Mononuclear cell (primary cell): ENCODE measurements around the gene GHRH. TPM values are rescaled to one million over a fixed set of nuclear protein-coding genes. Genes with fewer than 3 reads are reported as not detected.
A peak's percentile ranks its signal among the peaks of the same experiment; 100 is the strongest.

Experiments used
- H3K27me3 ChIP-seq: 2 replicates; pipeline ENCODE4 v1.6.0; 2011; ENCODE audit warnings: low read length, control low read depth; ENCODE audit not compliant: insufficient read depth
- H3K4me1 ChIP-seq: 2 replicates; pipeline ENCODE4 v1.5.1; 2011; ENCODE audit warnings: mild to moderate bottlenecking, low read length, control low read depth; ENCODE audit not compliant: insufficient read depth
- H3K4me3 ChIP-seq: 2 replicates; pipeline ENCODE4 v1.5.1; 2011; ENCODE audit warnings: mild to moderate bottlenecking, low read length, moderate library complexity
- H3K9me3 ChIP-seq: 2 replicates; pipeline ENCODE4 v1.5.1; 2011; ENCODE audit warnings: low read depth, mild to moderate bottlenecking, control low read depth, low read length
- total RNA-seq: library from RNA; depleted of rRNA; stranded (reverse); fragments of >200 nt; gene quantifications from one replicate; pipeline ENCODE4 v1.2.3, GENCODE V29; 2012

Gene GHRH
- total RNA-seq, 1 donor, result not detected

GRCh38 chr20:37296371-37296770, 34.8 kb upstream of the GHRH start:
- Histone ChIP-seq H3K9me3 (no peaks in the 10 kb centered on the region), H3K27me3 (no peaks in the 10 kb centered on the region), H3K4me1 (peaks cover 47% of the 10 kb centered on the region), H3K4me3 (no peak overlapping the region)

DNA sequence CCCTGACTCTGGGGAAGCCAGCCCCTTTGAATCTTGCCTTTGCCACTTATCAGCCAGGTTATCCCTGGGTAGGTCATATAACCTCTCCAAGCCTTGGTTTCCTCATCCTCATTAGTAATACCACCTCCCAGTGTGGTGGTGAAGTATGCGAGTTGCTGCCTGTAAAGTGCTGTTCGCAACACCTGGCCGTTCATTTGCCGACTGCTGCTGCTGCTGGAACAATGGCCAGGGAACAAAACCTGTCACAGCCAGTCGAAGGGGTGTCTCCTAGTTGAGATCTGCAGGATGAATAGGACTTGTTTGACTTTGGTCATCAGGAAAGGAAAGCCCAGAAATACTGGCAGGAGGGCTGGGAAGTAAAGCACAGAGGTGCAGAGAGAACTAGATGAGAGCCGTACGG, 34.0 kb upstream of the GHRH start:
- Histone ChIP-seq H3K4me3 (no peak overlapping the region), H3K9me3 (no peaks in the 10 kb centered on the region), H3K4me1 (peaks cover 52% of the 10 kb centered on the region), H3K27me3 (no peaks in the 10 kb centered on the region)

- peaks cover 58% of the 10 kb centered on the region for H3K4me1 ChIP-seq
- H3K4me3 ChIP-seq, result no peak overlapping the region
- no peaks in the 10 kb centered on the region for H3K9me3 ChIP-seq
- H3K27me3 ChIP-seq, result no peaks in the 10 kb centered on the region
Measured at GRCh38 chr20:37295001-37295400, 33.4 kb upstream of the GHRH start.

- peaks cover 60% of the 10 kb centered on the region for H3K4me1 ChIP-seq
- no peaks in the 10 kb centered on the region for H3K9me3 ChIP-seq
- H3K27me3 ChIP-seq, result no peaks in the 10 kb centered on the region
- H3K4me3 ChIP-seq, result no peak overlapping the region
Measured at GRCh38 chr20:37294262-37294981, 32.8 kb upstream of the GHRH start.

DNA sequence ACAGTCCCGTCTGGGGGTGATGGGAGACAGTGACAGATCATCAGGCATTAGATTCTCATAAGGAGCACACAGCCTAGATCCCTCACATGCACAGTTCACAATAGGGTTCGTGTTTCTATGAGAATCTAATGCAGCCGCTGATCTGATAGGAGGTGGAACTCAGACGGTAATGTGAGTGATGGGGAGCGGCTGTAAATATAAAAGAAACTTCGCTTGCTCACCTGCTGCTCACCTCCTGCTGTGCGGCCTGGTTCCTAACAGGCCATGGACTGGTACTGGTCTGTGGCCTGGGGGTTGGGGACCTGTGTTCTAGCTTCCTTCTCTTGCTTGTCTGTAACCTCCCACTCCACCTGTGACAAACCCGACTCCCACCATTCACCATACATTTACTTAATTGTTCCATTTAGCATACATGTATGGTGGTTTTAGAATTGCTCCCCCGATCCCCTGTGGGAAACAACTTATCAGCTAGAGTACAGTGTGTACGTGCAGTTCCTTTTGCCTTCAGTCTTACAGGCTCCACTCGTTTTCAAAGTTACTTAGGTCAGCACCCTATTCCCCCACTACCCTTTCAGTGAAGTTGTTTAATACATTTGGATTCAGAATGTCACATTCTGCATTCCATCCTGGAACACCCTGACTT, 31.8 kb upstream of the GHRH start:
- Histone ChIP-seq H3K9me3 (no peaks in the 10 kb centered on the region), H3K4me3 (no peak overlapping the region), H3K4me1 (peaks cover 65% of the 10 kb centered on the region), H3K27me3 (no peaks in the 10 kb centered on the region)

- Histone ChIP-seq H3K4me1 (peaks cover 65% of the 10 kb centered on the region), H3K9me3 (no peaks in the 10 kb centered on the region), H3K4me3 (no peak overlapping the region), H3K27me3 (no peaks in the 10 kb centered on the region)
Measured at GRCh38 chr20:37291724-37292126, 30.1 kb upstream of the GHRH start.

DNA sequence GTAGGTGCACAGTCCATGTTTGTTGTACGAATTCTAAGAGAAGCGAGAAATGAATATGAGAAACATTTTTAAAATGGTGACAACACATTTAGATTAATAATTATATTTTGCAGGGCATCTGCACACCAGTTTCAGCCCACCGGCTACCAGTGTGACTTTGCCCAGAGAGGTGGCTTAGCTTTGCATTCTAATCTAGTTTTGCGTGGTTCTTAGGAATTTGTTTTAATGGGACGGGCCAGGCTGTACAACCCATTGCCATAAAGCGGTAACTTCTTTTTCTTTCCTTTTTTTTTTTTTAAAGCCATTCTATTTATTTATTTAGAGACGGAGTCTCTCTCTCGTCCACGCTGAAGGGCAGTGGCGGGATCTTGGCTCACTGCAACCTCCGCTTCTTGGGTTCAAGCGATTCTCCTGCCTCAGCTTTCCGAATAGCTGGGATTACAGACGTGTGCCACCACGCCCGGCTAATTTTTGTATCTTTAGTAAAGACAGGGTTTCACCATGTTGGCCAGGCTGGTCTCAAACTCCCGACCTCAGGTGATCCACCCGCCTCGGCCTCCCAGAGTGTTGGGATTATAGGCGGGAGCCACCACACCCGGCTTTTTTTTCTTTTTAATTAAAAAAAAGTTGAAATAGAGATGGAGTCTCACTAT, 28.7 kb upstream of the GHRH start:
- H3K4me1 ChIP-seq, result peaks cover 52% of the 10 kb centered on the region
- no peaks in the 10 kb centered on the region for H3K9me3 ChIP-seq
- H3K4me3 ChIP-seq, result peak overlapping the region; percentile 89
- H3K27me3 ChIP-seq, result no peaks in the 10 kb centered on the region

- Histone ChIP-seq H3K4me1 (peaks cover 30% of the 10 kb centered on the region), H3K27me3 (no peaks in the 10 kb centered on the region), H3K4me3 (no peak overlapping the region), H3K9me3 (no peaks in the 10 kb centered on the region)
Measured at GRCh38 chr20:37288091-37288490, 26.5 kb upstream of the GHRH start.

- H3K4me3 ChIP-seq, result no peak overlapping the region
- H3K9me3 ChIP-seq, result no peaks in the 10 kb centered on the region
- peaks cover 21% of the 10 kb centered on the region for H3K4me1 ChIP-seq
- no peaks in the 10 kb centered on the region for H3K27me3 ChIP-seq
Measured at GRCh38 chr20:37285664-37286374, 24.2 kb upstream of the GHRH start.

- peaks cover 11% of the 10 kb centered on the region for H3K4me1 ChIP-seq
- no peak overlapping the region for H3K4me3 ChIP-seq
- H3K27me3 ChIP-seq, result no peaks in the 10 kb centered on the region
- no peaks in the 10 kb centered on the region for H3K9me3 ChIP-seq
Measured at GRCh38 chr20:37284691-37285161, 23.1 kb upstream of the GHRH start.

DNA sequence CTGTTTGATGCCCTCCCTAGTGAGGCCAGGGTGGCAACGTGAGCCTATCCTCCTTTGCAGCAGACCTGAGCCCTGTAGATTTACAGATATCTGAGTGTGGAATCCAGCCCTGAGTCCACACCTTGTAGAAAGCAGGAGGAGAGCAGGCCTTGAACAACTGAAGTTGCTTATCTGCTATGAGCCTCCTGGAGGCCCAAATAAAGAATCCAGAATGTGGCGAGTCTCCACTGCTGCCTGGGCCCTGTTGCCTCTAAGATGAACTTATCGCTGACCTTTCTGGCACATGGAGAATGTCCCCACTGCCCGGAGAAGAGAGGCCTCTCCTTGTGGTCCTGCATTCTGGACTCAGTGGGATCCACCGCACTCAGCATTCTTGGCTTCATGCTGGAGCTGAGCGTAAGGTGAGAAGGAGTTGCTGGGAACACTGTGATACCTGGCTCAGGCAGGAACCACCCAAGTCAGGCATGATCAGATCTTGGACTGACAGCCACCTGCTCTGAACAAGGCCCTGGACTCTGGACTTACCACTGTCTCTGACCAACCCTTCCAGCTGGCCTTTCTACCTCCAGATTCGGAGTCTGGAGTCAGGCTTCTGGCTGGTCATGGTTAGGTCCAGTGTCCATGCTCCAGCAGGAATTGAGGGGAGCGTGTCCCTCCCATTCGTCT, 22.0 kb upstream of the GHRH start:
- H3K27me3 ChIP-seq, result no peaks in the 10 kb centered on the region
- peaks cover 9% of the 10 kb centered on the region for H3K4me1 ChIP-seq
- no peak overlapping the region for H3K4me3 ChIP-seq
- H3K9me3 ChIP-seq, result no peaks in the 10 kb centered on the region

DNA sequence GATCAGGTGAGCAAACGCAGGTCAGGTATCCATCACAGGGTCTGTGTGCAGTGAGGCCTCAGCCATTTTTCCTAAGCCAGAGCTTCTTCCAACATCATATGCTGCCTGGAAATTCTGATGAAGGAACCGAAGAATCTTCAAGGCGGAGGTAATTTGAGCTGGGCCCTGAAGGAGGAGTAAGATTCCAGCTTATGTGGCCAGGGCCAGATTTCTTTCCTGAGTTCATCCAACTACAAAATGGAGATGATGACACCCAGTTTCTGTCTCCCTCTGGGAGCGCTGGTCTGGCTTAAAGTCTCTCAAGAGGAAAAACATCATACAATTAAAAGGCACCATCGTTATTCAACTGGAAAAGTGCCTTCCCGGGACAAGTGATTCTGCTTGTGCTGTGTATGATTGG, 20.9 kb upstream of the GHRH start:
- Histone ChIP-seq H3K4me3 (no peak overlapping the region), H3K27me3 (no peaks in the 10 kb centered on the region), H3K4me1 (peaks cover 4% of the 10 kb centered on the region), H3K9me3 (no peaks in the 10 kb centered on the region)

- Histone ChIP-seq H3K27me3 (no peaks in the 10 kb centered on the region), H3K4me3 (no peak overlapping the region), H3K4me1 (peaks cover 25% of the 10 kb centered on the region), H3K9me3 (no peaks in the 10 kb centered on the region)
Measured at GRCh38 chr20:37280403-37280802, 18.8 kb upstream of the GHRH start.

GRCh38 chr20:37279820-37280219, 18.2 kb upstream of the GHRH start:
- no peak overlapping the region for H3K4me3 ChIP-seq
- peaks cover 31% of the 10 kb centered on the region for H3K4me1 ChIP-seq
- H3K27me3 ChIP-seq, result no peaks in the 10 kb centered on the region
- H3K9me3 ChIP-seq, result no peaks in the 10 kb centered on the region
